Hematopoietic multipotent progenitor cell (in vitro differentiated cells): ENCODE results near the gene ARHGAP23. TPM values are rescaled to one million over a fixed set of nuclear protein-coding genes. Genes with fewer than 3 reads are reported as not detected.
A peak's percentile ranks its signal among the peaks of the same experiment; 100 is the strongest.

Experiments
- DNase-seq, 3 donors: peaks; one replicate each; pipeline ENCODE4 v3.0.0-alpha.2; 2011 to 2015; ENCODE audit warnings: low read depth in 2 of 3, low spot score in 2 of 3
- total RNA-seq: library from RNA; depleted of rRNA; stranded (reverse); fragments of >200 nt; gene quantifications from one replicate; pipeline ENCODE4 v1.2.3, GENCODE V29; 2012

The ARHGAP23 gene
- total RNA-seq, 1 donor: 16.4 TPM

GRCh38 chr17:38545531-38546225, 117.4 kb downstream of the ARHGAP23 start:
- no peak for DNase-seq

- no peak for DNase-seq
These were observed 118.1 kb downstream of the ARHGAP23 start for GRCh38 chr17:38546396-38546795.

- DNase-seq: no peak
These were observed 119.2 kb downstream of the ARHGAP23 start for GRCh38 chr17:38547444-38547843.

DNA sequence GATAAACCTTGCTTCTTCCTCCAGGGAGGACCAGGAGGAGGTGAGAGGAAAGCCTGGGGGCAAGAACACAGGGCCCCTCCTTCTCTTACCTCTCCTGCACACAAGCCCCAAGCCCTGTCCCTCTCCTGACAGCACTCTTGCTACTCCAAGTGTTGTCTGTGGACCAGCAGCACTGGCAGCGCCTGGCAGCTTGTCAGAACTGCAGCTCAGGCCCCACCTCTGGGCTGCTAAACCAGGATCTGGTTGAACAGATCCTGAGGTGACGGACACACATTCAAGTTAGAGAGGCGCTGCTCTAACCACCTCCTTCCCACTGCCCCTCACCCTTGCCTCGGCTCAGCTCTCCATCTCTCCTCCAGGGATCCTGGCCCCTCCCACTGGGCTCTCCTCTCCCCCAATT, 121.0 kb downstream of the ARHGAP23 start:
- no peak for DNase-seq

DNA sequence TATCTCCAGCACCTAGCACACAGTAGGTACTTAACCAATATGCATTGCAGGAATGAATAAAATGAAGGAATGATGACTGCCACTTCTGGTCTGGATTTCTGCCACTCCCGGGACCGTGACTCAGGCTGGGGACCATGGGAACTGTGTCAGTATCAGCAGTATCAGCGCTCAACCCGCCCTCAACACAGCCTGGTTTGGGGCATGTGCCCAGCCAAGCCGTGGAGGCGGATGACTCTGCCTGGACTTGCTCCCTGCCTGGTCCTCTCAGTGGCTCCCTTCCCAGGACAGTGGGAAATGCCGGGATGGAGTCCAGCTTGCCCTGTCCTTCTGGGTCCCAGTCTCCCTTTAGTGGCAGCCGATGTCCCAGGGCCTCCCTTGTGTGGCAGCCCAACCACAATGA, 122.4 kb downstream of the ARHGAP23 start:
- DNase-seq: no peak

GRCh38 chr17:38551121-38551520, 122.9 kb downstream of the ARHGAP23 start:
- DNase-seq: no peak

- no peak for DNase-seq
These were observed 124.1 kb downstream of the ARHGAP23 start for GRCh38 chr17:38552343-38552742.

DNA sequence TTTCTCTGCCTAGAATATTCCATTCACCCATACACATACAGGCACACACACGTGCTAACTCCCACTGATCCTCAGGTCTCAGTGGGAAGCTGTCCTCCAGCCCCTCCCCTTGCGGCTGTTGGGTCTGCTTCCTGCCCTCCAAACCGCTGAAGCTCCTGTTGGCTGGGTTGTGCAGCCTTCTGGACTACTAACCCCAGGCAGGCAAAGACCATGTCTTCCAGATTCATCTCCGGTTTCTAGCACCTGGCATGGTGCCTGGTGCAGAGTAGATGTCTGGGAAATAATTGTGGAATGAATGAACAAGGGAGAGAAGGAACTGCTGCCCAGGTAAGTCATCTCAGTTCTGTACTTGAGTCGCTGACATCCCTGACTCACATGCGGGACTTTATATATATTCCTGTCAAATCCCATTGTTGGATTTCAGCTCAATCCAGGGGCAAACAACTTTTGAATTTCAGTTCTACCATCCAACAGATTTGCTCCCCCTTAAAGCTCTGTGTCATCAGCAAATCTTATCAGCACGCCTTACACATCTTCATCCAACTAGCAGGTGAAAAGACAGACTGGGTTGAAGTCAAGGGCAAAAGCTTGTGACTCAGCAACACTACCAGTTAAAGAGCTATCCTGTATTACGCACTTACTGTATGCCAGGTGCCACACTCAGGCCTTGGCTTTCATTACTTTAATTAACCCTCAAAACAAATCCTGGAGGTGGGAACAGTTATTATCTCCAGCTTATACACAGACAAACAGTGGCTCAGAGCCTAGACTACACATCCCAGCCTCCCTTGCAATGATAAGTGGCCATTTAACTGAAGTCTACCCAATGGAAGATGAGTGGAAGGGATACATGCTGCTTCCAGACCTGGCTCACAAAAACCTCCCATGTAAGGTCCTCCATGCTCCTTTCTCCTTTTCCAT, 126.4 kb downstream of the ARHGAP23 start:
- no peak for DNase-seq

GRCh38 chr17:38556239-38556638, 128.0 kb downstream of the ARHGAP23 start:
- peak in 1 of 3 donors; percentile 51 for DNase-seq

- DNase-seq: no peak
These were observed 129.1 kb downstream of the ARHGAP23 start for GRCh38 chr17:38557396-38557795.

DNA sequence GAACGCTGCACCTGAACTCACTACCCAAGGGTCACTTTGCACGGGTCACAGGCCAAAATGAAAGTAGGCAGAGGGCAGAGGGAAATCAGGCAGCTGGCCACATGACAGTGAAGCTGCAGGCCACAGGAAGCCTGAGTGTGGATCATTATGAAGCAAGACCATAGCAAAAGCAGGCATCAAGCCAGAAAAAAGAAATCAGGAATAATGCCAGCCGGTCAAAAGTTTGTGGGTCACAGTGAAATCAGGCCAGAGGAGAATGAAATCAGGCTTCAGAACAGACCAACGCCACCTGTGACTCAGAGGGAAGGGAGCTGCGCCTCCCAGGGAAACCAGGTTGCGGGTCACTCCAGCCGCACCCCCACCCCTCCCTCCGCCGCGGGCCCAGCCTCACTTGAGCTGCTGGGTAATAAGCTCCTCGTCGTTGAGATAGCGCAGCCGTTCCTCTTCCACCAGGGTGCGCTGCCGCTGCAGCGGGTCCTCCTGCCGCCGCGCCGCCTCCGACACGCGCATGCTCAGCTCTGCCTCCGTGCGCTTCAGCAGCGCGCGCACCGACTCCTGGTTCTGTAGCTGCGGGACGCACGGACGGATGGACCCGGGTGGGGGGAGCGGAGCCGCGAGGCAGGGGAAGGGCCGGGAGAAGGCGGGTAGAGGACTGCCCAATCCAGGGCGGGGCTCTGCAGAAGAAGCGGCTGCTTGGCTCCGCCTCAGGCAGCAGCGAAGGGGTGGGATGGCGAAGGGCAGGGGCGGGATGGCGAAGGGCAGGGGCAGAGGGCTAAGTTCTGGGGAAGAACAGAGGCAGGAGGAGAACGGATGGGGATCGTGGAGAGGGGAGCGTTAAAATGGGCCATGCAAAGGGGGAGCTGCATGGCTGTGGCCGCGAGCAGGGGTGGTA, 129.8 kb downstream of the ARHGAP23 start:
- DNase-seq: peak; percentile 83 to 92 (median 89)

DNA sequence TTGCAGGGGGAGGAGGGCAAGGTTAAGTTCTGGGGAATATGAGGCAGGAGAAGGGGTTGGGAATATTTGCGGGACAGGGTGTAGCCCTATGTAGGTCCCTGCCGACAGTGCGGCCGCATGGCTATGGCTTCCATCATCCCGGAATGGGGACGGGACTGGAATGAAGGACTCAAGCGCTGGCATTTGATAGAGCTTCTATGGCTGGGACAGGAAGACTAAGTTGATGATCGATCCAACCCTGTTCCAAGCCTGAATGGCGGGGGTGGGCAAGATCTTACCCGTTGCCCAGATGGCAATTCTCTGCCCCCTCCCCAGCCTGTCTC, 130.4 kb downstream of the ARHGAP23 start:
- DNase-seq: no peak

- peak; percentile 62 to 80 (median 71) for DNase-seq
These were observed 131.0 kb downstream of the ARHGAP23 start for GRCh38 chr17:38559051-38559879.

- no peak for DNase-seq
These were observed 131.6 kb downstream of the ARHGAP23 start for GRCh38 chr17:38559880-38560230.

GRCh38 chr17:38560503-38561318, 132.4 kb downstream of the ARHGAP23 start:
- peak in 1 of 3 donors; percentile 61 for DNase-seq

DNA sequence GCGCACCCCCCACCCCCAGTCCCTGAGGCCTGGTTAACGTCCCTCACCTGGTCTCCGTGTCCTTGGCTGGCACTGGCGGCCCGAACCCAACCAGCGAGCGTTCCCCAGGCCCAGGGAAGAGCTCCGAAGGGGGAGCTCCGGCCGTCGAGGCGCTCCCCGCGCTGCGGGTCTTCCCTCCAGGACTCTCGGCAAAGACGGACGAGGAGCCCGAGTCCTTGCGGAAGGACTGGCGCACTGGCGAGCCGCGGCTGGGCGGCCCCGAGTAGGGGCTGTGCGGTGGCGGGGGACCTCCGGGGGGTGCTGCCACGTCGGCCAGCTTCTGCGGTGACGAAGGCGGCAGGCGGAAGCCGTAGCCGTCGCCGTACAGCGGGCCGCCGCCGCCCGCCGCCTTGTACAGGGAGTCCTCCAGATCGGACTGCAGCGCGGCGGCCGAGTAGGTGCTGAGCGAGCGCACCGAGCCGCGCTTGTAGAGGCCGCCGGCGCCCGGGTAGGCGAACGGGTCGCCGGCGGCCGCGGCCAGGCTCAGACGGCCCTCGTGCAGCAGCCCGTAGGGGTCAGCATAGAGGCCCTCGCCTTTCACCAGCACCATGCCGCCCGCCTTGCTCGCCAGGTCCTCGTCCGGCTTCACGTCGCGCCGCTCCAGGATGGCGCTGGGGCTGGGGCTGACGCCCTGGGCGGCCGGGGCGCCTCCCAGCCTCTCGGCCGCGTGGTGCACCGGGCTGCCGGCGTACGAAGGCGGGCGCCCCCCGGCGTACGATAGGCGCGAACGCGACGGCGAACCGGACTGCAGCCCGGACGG, 133.4 kb downstream of the ARHGAP23 start:
- no peak for DNase-seq
